Kidney tubule cell (primary cell): Measurements from ENCODE around the gene PFKFB4.
A peak's percentile ranks its signal among the peaks of the same experiment; 100 is the strongest.

Experiments used
- DNase-seq: peaks from one replicate; pipeline ENCODE4 v3.0.0-alpha.2; 2018; ENCODE audit warnings: low spot score

PFKFB4 gene

DNA sequence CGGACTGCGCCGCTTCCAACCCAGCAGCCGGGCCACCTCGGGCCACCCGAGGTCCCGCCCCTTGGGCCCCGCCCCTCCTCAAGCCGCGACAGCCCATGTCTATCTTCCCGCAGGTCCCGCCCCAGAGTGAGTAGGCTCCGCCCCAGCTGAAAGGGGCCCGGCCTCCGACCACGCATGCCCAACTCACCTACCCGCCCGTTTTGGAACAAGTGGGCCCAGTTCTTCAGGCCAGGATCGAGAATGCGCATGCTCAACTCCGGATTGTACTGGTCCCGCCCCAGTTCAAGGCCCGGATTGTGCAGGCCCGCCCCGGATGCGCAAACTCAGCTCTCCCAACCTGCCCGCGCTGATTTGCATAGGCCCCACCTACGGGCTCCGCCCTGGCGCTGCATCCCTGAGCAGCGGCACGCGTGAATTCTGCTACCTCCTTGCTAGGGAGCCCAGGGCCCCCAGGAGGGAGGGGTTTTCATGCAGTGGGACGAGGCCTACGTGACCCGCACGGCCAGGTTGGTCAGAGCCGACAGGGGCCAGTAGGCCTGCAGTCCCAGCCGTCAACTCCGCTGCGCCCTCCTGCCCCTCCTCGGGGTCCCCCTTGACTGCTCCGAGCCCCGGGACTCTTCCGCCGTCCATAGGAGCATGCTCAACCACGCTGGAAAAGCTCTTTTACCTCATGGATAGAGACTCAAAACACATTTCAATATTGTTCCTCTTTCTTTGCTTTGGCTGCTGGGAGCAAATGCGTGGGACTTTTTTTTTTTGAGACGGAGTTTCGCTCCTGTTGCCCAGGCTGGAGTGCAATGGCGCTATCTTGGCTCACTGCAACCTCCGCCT lies at the start of gene PFKFB4:
Gene PFKFB4 (minus strand): TSS at position 8 of the 831 bp plus-strand sequence. CDS start 26 bp downstream, outside the sequence.
- peak; percentile 99 for DNase-seq

DNA sequence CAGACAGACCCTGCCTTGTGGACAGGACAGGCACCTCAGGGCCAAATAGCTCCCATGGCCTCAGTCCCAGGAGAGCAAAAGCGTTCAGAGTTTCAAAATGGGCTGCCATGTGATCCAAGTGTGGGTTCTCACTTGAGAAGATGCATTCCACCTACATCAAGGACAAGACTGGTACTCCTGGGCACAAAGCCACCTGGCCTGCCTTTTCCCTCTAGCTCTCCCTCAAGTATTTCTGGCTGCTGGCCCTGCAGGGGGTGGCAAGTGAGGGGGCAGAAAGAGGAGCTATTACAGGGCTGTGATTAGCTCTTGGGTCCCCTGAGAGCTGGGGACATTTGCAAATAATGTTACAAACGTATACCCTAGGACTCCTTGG lies 45.0 kb upstream of the PFKFB4 start:
- no peak for DNase-seq

DNA sequence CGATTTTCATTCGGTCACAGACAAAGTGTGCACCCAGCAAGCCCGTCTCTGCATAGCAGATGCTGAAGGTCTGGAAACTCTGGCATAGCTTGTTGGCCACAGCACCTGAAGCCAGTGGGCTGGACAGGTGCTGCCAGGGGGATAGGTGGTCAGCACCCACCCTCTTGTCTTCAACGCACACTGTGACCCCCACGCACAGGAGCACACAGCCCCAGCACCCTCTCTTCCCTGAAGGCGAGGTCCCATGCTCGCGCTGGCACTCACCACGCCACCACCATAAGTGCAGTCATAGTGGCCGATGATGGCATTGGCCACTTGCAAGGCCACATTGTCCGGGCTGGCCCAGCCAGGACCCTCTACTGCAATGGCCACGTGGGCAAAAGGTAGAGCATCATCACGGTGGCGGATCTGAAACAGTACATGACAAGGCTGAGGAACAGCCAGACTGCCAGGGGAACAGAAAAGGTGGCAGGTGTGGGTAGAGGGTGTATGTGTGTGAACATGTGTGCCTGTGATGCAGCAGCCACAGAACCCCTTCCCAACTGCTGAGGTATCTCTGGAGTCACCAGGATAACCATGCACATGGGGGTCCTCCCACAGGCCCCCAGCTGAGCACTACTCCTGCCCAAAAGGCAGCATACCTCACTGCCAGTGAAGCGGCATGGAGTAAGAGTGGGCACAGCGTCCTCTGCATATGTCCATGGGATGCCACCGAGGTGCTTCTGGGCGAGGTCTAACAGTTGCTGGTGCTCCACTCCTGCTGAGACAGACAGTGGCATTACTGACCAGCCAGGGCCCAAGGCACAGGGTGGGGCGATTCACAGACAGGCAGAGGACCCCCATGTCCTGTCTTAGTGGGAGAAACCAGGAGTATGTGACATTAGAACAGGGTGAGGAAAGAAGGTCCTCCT lies 44.4 kb upstream of the PFKFB4 start:
- DNase-seq: no peak

DNA sequence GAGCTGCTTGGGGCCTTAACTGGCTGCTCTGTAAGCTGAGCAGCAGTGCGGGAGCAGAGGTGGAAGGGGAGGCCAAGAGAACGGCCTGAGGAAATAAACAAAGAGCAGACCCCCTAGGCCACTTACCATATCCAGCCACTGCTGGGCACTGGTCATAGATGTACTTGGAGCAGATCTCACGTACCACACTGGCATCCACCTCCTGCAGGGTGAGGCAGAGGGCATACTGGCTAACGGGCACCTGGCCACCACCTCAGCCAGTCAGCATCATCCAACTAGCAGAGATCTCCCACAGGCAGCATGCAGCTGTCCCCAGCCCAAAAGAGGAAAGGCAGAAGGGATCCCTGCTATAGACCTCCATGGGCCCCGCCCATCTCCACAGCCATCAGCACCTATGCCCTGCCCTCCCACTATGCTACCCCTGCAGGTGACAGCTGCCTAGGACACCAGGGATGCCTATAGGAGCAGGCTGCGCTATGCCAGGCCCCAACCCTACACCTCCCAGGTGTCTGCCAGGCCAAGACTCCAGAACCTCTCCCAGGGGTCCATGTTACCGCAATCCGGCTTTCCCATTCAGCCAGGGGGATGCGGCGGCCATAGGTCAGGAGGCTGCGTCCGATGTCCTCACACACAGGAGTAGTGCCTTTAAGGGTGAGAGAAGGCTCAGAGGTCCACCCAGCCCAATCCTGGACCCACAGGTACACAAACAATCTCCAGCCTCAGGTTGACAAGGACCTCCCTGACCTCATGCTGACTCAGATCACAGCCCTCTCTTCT lies 43.1 kb upstream of the PFKFB4 start:
- no peak for DNase-seq

DNA sequence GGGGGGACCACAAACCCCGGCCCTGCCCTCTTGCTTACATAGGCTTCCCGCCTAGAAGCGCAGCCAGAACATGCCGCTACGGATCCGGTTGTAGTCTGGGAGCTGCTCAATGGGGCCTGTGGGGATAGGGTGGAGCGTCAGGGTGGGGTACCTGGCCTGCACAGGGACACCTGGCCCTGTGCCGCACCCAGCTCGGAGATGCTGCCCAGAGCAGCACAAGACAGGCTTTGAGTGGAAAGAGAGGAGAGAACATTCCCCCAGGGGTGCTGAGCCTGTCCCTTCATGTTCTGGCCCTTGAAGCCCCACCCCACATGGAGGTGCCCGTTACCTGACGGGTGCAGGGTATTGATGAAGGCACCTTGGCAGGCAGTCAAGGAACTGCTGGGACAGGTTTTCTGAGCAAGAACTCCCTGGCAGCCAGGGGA lies 42.5 kb upstream of the PFKFB4 start:
- no peak for DNase-seq

DNA sequence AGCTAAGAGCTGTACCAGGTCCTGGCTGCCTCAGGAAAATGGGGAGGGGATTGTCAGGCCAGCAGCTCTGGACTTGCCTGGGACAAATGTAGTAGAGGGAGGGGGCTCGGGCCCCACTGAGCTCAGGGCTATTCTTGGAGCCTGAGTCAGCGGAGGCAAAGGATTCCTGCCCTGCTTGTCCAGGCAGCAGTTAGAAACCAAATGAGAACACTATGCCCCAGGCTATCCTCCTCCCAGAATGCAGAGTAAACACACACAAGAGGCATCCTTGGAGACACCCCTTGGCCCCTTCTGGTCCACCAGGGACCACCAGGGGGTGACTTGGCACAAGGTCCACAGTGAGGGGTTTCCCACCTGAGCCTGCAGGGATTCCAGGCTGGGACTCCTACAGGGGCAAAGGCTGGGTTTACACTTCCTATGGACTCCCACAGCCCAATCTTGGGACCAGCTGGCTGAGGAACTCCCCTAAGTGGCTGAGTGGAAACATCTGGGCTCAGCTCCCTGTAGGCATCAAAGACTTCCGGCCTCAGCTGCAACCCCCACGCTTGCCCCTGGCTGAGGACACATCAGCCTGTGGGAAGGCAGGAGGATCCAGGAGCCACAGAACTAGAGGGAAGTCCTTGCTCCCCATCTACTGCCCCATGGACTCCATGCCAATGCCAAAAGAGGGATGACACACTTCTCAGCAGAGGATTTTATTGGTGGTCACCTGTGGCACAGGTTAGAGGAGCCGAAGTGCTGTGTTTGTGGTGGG lies 41.9 kb upstream of the PFKFB4 start:
- DNase-seq: peak; percentile 55

DNA sequence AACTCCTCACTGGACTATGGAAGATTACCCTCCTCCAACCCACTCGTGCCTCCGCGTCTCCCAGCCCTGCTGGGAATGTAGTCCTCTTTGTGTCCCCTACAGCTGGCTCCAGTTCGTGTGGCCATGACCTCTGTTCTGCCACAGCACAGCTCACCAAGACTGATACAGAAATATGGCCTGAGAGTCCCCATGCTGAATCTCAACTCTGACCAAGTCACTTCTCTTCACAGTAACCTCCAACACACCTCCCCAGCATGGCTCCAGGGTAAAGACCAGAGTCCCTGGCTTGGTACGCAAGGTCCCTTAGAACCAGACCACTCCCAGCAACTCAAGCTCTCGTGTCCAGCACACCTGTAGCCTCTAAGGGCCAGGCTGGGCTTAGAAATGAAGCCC lies 40.8 kb upstream of the PFKFB4 start:
- DNase-seq: no peak

DNA sequence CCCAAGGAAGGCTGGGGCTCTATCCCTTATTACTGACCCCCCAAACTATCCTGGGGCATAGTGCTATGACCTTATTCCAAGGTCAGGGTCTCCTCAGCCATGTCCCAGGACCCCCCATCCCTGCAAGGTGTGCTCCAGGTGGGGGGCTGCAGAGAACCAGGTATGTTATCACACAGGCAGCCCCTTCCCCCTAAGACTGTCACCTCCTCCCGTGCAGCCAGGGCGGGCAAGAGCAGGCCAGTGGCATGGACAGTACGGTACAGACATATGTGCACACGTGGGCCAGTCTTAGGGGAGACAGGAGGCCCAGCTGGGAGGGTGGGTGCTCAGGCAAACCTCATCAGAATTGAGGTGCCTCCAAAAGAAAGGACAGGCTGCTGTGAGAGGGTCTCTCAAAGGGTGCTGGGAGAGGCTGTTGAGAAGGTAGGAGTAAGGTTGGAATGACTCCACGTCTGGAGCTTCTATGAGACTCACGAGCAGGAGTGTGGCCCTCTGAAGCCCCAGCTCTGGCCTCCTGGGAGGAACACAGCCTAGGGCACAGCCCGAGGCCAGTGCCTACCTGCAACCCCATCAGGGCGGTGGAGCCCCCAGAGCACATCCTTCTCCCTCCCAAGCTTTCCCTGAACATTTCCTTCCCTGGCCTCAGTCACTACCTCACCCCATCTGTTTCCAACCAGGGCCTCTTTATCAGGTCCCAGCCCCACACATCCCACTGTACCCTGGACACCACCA lies 40.2 kb upstream of the PFKFB4 start:
- DNase-seq: no peak

DNA sequence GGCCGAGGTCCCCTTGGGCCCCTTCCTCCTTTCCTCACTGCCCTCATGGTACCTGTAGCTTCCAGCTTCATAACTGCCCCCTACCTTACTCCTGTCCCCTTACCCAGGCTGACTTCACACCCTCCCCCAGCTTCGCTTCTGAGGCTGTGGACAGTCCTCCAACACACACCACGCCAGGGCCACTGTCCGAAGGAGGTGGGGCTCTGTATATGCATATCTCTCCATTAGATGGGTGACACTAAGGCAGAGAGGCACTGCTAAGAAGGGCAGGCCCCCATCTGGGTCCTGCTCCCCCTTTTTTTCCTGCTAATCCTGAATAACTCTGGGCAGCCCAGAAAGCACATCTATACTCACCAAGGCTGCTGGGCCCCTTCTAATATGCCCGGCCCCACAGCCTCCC lies 39.6 kb upstream of the PFKFB4 start:
- DNase-seq: no peak

DNA sequence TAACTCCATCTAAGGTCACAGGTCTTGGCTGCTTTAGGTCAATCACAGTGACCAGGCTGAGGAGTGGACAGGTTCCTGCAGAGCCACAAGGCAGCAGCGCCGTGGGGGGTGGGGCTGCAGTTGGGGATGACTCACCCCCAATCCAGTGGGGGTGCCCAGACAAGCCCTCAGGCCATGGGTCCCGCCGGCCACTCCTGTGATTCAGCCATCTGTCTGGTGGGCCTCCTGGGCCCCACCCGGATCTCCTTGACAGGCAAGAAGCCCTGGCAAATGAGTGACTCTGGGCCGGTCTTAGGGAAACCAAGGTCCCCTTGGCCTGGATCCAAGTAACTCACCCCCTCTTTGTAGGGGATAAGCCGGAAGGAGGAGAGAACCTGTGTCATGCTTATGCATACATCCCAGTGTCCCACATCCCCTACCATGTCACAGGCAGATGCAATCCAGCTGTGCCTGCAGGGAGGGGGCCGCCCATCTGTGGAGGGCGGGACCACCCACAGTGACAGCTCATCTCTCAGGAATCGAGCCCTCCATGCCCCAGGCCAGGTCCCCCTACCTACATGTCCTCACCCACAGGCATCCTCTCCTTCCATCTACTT lies 39.0 kb upstream of the PFKFB4 start:
- peak; percentile 99 for DNase-seq

DNA sequence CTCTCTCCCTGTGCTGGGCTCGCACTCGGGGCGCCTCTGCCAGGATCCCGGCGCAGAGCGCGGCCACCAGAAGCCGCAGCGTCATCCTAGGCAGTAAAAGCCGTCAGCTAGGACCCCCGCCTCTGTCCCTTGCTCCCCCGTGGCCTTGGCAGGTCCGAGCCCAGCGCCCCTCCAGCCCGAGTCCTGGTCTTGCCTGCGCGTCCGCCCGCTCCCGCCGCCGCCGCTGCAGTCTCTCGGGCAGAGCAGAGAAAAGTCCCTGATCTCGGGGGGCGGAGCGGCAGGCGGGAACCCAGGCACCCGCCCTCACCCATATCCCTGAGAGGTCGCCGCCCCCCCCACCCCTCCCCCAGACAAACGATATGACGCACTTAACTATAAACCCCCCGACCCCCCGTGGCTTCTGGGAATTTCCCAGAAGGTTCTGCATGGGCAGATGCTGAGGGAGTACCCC lies 38.5 kb upstream of the PFKFB4 start, which contains the start of gene COL7A1:
Gene COL7A1 (minus strand): TSS at position 255 of the 451 bp plus-strand sequence. CDS start 170 bp downstream, at position 85.
- DNase-seq: no peak

DNA sequence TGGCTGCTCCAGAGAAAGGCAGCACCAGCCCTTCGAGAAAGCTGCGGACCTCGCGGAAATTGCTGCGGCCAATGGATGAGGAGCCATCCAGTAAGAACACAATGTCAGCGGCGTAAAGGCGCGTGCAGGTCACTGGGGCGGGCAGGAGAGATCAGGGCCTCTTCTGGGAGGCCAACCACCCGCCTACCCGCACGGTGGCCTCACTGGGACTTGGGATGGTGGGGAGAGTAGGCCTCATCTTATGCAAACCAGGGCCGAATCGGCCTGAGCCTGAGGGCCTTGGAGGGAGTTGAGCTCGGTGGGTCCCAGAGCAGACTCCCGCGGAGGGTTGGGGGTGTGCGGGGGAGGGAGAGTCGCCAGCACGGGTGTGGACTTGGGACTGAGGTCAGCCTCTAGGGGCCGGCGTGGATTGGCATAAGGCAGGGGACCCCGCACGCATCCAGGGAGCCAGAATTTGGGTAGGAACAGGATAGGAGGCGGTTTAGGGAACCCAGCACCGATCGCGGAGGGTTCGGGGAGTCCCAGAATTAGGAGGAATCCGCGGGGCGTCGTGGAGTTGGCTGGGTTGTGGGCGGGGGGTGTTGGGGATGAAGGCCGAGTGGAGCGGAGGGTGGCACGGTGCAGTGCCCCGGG lies 37.9 kb upstream of the PFKFB4 start:
- DNase-seq: peak; percentile 35

DNA sequence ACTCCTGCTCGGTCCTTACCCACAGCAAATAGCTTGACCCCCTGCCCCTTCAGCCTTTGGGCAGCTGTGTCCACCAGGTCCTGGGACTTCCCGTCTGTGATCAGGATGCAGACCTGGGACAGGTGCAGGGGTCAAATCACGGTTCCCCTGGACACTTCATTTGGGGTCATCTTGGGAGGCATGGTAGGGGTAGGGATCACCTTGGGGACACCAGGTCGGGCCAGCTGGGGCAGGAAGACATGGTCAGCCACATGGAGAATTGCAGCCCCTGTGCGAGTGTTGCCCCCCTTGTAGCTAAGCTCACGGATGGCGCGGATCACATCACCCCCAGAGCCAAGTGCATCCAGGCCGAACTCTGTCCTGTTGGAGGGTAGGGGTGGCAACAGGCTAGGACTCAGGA lies 36.7 kb upstream of the PFKFB4 start:
- no peak for DNase-seq

DNA sequence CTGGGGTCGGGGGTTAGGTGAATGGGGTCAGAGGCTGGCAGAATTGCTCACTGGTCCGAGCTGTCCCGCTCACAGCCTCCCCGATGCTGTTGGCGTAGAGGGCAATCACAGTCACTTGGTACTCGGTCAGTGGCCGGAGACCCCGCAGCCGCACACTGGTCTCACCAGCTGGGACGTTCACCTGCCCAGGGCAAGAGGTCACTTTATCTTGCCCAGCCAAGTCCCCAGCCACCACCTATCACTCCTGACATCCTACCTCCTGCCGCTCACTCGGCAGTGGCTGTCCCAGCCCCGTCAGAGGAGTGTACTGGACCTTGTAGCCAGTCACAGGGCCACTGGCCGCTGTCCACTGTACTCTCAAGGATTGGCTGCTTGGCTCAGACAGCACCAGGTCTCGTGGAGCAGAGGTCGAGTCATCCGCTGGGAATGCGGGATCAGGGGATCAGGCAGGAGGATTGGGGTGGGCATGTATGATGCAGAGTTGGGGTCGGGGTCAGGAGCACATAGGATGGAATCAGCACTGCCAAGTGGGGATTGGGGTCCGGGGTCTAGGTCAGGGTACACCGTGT lies 36.0 kb upstream of the PFKFB4 start:
- DNase-seq: peak; percentile 42

DNA sequence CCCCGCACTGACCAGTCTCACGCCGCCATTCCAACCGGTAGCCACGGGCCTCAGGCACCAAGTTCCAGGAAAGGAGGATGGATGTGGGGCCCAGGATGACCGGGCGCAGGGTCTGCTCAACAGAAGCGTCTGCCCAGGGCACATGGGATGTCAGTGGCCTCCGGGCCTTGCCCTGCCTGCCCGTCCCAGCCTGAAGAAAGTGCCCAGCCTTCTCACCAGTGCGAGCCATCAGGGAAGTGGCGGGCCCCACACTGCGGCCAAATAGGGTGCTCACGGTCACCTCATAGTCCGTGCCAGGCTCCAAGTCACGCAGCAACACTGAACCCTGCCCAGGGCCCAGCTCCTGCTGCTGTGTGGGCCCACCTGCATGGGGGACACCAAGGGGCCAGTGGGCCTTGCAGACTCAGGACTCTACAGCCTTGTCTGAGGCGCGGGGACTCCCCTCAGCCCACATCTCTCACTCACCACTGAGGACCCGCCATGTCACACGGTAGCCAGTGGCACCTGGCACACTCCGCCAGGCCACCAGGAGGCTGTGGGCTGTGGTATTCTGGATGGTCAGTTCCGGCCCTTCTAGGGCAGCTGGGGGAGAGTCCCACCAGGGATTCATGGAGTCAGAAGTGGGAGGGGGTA lies 35.4 kb upstream of the PFKFB4 start:
- no peak for DNase-seq

DNA sequence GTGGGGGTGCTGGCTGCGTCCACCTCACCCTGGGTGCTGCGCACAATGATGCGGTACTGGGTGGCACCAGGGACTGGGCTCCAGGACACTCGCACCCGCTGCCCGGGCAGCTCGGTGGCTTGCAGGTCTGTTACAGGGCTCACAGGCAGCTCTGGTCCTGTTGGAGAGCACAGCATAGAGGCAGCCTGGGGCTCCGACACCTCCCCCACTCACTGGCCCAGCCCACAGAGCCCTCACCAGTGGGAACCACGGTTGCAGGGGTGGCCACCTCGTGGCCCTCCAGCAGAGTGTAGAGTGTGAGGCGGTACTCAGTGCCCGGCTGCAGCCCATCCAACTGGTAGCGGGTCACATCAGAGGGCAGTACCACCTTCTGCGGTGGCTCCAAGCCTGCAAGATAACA lies 34.8 kb upstream of the PFKFB4 start:
- no peak for DNase-seq

DNA sequence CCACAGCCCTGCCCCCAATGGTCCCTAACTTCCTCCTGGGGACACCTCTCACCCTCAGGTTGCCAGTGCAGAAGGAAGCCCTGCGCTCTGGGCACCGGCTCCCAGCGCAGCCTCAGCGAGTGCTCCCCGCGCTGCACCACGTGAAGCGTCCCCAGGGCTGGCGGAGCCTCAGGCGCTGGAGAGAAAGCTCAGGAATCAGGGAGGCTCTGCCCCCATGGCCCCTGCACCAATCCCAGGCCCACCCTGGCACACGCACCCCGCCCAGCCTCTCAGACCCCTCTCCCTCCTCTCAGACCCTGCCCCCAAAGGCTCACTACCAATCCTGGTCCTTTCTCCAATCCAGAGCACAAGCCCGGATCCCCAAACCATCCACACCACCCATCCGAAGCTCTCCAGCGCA lies 31.6 kb upstream of the PFKFB4 start:
- no peak for DNase-seq

DNA sequence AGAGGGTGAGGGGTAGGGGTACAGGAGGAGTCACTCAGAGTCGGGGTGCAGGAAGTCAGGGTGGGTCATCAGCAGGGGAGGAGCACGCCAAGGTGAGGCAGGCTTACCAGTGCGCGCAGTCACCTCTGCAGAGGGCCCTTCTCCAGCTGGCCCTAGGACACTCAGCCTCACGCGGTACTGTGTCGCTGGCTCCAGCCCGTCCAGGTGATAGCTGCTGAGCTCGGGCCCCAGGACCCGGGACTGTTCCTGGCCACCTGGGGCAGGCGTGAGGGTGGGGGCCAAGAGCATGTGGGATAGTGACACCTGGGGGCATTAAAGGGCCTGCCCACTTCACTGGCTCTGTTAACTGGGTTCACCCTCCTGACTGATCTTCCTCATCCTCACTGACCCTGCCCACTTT lies 31.1 kb upstream of the PFKFB4 start:
- DNase-seq: no peak

DNA sequence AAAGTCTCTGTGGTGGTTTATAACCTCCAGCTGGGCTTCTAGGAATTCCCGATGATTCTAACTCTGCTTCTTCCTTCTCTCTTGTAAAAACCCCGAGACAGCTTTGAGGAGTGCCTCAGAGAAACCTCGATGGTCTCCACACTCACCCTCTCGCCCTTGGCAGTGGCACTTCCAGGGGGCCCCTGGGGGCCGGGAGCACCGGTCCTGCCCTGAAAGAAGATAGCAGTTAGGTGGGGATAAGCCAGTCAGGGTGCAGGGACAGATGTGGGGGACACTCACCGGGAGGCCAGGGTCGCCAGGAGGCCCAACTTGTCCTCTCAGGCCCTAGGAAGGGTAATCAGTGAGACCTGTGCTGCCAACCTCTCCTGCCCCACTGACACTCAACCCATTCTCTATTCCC lies 28.8 kb upstream of the PFKFB4 start:
- no peak for DNase-seq
